GM12872 (cell line): ENCODE results near the gene TRIO.

Experiments used
- CTCF ChIP-seq: IDR thresholded peaks from 3 replicates; pipeline ENCODE4 v1.5.1; 2011; ENCODE audit warnings: low read depth, mild to moderate bottlenecking, low read length, moderate library complexity; ENCODE audit not compliant: insufficient read depth

The TRIO gene

GRCh38 chr5:14487897-14488570 lies 344.9 kb downstream of the TRIO start:
- no peak for TF ChIP-seq CTCF

DNA sequence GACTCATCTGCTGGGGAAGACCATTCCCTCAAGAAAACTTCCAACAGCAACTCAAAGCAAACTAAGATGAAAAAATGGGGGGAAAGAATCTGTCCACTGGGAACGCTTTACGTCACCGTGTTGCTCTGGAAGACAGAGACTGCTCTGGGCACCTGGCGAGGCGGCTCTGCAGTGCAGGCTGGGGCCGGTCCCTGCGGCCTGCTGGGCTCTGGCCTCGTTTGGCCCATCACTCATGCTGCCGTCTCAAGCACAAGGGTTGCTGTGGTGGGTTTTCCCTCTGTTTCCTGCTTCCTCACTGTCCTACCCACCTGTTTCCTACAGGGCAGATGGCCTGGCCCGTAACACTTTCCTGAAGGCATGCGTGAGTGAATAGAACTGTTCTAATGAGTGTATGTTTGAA lies 345.6 kb downstream of the TRIO start:
- no peak for TF ChIP-seq CTCF

DNA sequence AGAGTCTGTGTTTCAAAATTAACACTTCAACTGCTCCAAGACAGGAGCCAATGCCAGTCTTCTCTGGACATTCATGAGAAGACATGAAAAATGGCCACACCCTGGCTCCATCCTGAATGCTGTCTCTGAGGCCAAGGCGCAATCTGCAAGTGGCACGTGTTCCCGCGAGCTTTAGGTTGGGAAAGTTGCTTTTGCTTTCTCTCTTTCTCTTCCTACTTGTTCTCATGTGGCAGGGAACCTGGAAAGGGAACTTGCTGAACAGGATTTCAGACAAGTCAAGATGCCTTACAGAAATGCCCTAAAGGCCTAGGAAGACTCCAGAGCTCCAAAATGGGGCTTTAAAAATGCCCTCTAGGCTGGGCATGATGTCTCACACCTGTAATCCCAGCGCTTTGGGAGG lies 346.5 kb downstream of the TRIO start:
- TF ChIP-seq CTCF: no peak

DNA sequence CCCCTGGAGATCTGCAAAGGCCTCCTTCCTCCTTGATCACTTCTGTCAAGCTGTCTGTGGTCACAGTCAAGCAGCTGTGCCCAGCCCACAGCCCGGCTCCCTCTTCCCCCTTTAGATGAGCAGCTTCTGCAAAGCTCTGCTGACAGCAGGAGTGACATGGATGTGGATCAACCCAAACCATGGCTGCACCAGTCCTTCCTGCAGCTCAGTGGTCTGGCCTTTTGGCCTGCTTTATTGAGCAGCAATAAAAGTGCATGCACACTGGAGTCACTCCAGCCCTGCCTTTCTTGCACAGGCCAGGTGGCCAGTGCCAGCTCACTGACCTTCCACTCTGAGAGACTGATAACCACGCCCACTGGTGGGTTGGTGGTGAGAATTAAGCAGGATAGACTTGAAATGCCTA lies 347.2 kb downstream of the TRIO start:
- no peak for TF ChIP-seq CTCF

DNA sequence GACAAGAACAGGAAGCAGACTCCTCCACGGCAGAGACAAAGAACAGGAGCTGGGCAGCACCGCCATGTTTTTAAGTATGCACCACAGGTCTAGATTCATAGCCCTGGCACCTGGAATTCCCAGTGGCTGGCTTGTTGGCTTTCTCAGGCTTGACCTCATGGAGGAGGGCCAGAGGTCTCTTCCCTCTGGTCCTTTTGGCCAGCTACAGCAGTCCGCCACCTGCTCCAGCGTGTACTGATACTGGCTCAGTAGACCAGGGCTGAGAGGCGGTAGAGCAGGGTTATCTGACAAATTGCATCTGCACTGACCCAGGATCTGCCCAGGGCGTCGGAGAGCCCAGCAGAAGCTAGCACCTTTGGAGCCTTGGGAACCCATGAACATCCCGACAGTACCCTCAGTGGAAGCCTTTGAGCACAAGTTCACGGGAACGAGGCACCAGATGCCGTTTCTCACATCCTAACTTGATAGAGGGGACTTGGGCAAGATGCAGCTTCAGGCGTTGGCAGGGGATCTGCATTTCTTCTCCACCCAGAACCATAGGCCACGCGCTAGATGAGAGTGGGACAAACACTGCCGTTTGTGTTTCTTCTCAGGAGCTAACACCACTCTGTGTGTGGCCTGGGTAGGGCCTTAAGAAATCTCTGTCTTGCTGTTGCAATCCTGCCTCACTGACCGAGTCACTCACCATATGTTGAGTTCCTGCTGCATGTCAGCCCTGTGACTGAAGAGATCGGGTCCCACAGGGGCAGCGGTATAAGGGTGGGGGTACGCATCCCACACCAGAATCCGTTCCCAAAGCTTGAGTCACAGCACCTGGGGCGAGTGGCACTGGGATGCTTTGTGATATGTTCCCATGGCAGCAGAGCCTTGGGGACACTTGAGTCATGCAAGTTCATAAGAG lies 348.1 kb downstream of the TRIO start:
- TF ChIP-seq CTCF: no peak

DNA sequence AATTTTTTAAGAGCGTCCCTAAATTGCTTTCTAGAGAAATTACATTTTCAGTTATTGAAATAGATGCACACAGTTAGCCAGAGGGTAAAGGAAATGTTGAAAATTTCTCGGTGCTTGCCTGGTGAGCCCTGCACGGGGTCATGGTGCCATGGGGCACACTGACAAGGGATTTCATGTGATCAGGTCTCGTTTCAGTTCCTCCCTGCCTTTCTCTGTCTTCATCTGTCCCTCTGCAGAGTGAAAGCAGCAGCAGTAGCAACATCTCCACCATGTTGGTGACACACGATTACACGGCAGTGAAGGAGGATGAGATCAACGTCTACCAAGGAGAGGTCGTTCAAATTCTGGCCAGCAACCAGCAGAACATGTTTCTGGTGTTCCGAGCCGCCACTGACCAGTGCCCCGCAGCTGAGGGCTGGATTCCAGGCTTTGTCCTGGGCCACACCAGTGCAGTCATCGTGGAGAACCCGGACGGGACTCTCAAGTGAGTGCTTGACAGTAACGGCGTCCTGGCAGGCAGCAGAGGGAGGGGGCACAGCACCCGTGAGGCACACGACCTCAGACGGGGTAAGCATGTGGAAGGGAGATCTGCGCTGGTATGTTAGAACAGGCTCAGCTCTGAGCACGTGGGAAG lies 349.3 kb downstream of the TRIO start:
- no peak for TF ChIP-seq CTCF

GRCh38 chr5:14495301-14495700 lies 352.2 kb downstream of the TRIO start:
- TF ChIP-seq CTCF: no peak
